CMK (cell line): ENCODE results near the gene FSTL1.
"Not testable (repeated sequence)": the region's sequence is repeated elsewhere in the genome, so short reads cannot be mapped to it uniquely, and the experiment has no call there.

Experiments used
- DNase-seq: peaks from one replicate; pipeline ENCODE4 v3.0.0-alpha.2; 2010; ENCODE audit warnings: low read depth

Gene FSTL1

GRCh38 chr3:120417272-120417911 lies 33.4 kb downstream of the FSTL1 start:
- peak; percentile 63 for DNase-seq

GRCh38 chr3:120416868-120417267 lies 33.9 kb downstream of the FSTL1 start:
- no peak for DNase-seq

GRCh38 chr3:120415756-120416155 lies 35.0 kb downstream of the FSTL1 start:
- no peak for DNase-seq

DNA sequence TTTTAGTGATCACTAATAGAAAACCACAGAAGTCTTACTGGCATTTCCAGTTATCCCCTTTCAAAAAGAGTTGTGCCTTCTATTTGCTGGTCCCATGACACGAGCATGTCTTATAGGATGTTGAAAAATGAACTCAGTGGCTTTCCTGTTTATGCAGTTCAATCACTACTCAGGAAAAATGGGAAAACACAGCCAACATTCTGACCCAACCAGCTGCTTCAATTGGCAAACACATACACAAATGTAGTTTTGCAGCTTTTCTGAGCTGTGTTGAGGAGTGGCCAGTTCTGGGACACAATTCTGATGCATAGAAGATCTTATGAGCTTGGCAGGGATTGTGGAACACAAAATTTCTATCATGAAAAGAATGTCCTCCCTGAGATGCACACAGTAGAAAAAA lies 40.3 kb downstream of the FSTL1 start:
- DNase-seq: no peak

- no peak for DNase-seq
Observed at GRCh38 chr3:120410116-120410515, 40.7 kb downstream of the FSTL1 start.

- DNase-seq: no peak
Observed at GRCh38 chr3:120407508-120408287, 43.1 kb downstream of the FSTL1 start.

DNA sequence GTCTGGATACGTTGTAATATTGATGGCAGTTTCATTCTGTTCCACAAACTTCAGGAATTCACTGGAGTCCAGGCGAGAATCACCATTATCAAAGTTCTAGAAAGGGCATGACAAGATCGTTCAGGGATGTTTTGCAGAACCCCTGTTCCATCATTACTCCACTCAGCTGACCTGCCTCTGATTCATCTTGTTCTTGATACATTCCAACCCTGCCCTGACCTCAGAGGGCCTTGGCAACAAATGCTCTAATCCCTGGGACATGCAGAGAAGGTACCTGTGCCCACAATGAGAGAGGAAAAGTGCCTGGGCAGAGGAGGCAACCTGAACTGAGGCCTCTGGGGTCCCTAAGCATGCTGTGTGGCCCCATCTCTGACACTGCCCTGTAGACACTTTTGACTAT lies 45.9 kb downstream of the FSTL1 start:
- no peak for DNase-seq

GRCh38 chr3:120402257-120402656 lies 48.5 kb downstream of the FSTL1 start:
- DNase-seq: no peak

DNA sequence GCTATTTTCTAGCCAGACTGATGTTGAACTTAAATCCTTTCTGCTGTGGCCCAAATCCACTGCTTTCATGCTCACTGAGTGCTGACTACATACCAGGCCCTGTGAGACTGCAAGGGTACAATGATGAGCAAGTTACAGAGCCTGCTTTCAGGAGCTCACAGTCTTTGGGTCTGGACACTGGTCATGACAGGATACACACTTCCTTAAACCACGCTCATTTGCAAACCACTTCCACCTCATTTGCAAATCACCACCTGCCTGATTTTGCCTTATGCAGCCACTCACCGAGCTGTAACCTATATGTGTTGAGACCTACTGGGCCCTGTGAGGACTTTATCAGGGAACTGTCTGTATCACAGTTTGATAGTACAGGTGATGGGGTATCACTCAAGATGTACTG lies 51.4 kb downstream of the FSTL1 start:
- DNase-seq: no peak

DNA sequence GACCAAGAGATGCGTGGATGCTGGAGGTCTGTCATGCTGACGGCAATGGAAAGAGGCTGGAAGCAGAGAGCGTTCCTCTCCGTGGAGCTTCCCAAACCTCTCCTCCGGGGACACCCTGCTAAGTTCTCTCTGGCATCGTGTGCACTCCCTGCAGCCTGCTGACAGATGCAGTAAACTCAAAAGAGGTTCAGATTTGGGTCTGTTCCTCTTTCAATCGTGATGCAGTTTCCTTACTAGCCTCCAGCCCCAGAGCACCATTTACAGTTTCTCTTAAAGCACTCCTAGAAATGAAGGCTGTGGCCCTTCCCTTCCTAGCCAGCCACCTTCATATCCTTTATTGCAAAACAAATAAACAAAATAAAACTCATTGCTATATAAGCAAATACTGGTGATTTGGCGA lies 54.3 kb downstream of the FSTL1 start:
- no peak for DNase-seq

- DNase-seq: no peak
Observed at GRCh38 chr3:120394347-120394746, 56.4 kb downstream of the FSTL1 start.

- DNase-seq: no peak
Observed at GRCh38 chr3:120393761-120394160, 57.0 kb downstream of the FSTL1 start.

GRCh38 chr3:120393243-120393642 lies 57.5 kb downstream of the FSTL1 start:
- DNase-seq: no peak

- no peak for DNase-seq
Observed at GRCh38 chr3:120382941-120383447, 67.8 kb downstream of the FSTL1 start.

DNA sequence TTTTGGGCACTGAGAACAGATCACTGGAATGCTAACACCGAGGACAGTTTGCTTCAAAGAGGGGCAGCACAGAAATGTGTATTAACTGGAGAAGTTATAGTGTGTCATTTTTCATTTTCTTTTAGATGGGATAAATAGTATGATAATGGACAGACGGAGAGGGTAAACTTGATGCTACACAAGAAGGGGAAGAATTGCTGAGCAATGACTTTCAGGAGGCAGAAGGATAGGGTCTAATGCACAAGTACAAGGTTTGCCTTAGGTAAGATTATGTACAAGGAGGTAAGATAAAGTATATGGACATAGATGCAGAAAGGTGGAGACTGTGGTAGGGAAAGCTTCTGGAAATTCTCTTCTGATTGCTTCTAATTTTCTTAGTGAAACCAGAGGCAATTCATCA lies 69.3 kb downstream of the FSTL1 start:
- no peak for DNase-seq

- not testable (repeated sequence) for DNase-seq
Observed at GRCh38 chr3:120377948-120378347, 72.8 kb downstream of the FSTL1 start.

DNA sequence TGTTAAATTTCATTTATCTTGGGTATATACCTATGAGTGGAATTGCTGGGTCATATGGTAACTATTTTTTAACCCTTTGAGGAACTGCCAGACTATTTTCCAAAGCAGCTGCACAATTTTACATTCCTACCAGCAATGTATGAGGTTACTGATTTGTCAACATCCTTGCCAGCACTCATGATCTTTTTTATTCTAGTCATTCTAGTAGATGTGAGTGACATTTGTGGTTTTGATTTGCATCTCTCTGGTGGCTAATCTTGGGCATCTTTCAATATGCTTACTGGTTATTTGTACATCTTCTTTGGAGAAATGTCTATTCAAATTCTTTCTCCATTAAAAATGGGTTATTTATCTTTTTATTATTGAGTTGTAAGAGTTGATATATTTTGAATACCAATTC lies 80.3 kb downstream of the FSTL1 start:
- no peak for DNase-seq

- DNase-seq: no peak
Observed at GRCh38 chr3:120369037-120369467, 81.7 kb downstream of the FSTL1 start.

GRCh38 chr3:120368172-120368571 lies 82.6 kb downstream of the FSTL1 start:
- no peak for DNase-seq

DNA sequence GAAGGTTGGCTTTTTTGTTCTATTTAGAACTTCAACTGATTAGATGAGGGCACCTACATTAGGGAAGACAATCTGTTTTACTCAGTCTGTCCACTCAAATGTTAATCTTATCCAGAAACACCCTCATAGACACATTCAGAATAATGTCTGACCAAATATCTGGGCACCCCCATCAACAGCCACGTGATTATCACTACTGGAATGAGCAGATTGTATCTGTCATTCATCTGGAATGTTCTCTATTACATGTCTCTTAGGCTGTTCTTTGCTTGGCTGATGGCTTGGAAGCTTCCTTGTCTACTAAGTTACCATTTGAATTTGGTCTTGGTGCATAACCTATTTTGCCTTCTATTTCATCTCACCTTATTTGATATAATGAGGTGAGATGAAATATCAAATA lies 86.0 kb downstream of the FSTL1 start:
- no peak for DNase-seq

- no peak for DNase-seq
Observed at GRCh38 chr3:120364101-120364500, 86.7 kb downstream of the FSTL1 start.

DNA sequence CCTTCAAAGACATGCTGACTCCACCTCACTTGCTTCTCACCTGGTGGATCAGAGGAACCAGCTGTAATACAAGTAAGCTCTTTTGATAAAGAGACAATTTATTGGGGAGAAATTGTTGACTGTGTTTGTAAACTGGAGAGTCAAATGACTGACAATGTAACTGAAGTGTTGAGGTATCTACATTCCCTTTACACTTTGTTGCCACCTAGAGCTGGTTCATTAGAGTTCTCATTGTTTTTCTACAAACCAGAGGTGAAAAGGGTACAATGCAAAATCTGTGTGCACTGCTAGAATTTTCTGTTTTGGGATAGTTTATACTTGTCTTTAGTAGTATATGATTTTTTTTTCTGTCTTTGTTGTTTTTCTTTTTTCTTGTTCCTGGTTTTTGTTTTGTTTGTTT lies 93.0 kb downstream of the FSTL1 start:
- no peak for DNase-seq

DNA sequence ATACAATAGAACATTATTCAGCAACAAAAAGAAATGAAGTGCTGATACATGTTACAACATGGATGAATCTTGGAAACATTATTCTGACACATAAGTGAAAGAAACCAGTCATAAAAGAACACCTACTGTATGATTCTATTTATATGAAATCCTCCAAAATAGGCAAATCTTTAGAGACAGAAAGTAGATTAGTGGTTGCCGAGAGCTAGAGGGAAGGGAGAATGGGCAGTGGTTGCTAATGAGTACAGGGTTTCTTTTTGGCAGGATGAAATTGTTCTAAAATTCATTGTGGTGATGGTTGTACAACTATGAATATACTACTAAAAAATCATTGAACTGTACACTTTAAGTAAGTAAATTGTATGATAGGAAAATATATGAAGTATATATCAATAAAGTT lies 95.3 kb downstream of the FSTL1 start:
- no peak for DNase-seq

DNA sequence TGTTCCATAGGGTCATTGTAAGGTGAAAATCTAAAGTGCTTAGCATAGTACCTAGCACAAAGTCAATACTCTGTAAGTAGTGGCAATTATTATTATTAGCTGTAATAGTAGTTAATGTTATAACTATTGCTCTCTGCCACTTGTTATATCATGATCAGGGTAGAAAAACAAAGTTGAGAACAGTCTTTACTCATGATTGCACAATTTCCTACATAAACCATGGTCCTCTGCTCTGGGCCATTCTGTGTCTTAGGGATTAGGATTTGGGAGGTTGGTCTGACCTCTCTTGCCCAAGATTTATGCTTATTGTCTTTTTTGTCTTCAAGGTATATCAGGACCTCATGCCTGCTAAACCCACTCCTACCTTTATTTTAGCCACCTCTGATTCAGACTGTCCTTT lies 97.3 kb downstream of the FSTL1 start:
- DNase-seq: no peak
